H1 (cell line): Measurements from ENCODE around the gene AHRR. TPM values are rescaled to one million over a fixed set of nuclear protein-coding genes. Genes with fewer than 3 reads are reported as not detected.

ENCODE experiments used
- BCL11A ChIP-seq, 2 experiments: IDR thresholded peaks; one replicate each; pipeline ENCODE4 v1.6.1; 2011; ENCODE audit warnings: low read depth in 2 of 2, low read length in 2 of 2, mild to moderate bottlenecking in 2 of 2
- CHD7 ChIP-seq: fragments of 300-600 bp; sonication (generic); IDR thresholded peaks from 2 replicates; pipeline ENCODE4 v1.7.1; 2012; ENCODE audit warnings: low read length, moderate library complexity, mild to moderate bottlenecking, inconsistent platforms; ENCODE audit not compliant: insufficient replicate concordance
- FOSL1 ChIP-seq: IDR thresholded peaks from 2 replicates; pipeline ENCODE4 v1.6.1; 2011; ENCODE audit warnings: mild to moderate bottlenecking, low read depth, low read length, moderate library complexity; ENCODE audit not compliant: insufficient read depth
- GTF2F1 ChIP-seq: IDR thresholded peaks from 2 replicates; pipeline ENCODE4 v1.6.1; 2012; ENCODE audit warnings: low read depth, low read length, improper control_type of control experiment, borderline replicate concordance
- NRF1 ChIP-seq: IDR thresholded peaks from 2 replicates; pipeline ENCODE4 v1.6.1; 2011; ENCODE audit warnings: mild to moderate bottlenecking, low read depth, low read length, improper control_type of control experiment
- POLR2A ChIP-seq, 2 experiments: IDR thresholded peaks; 1 replicate in 1 of 2; 2 replicates in 1 of 2; pipeline ENCODE4 v1.6.1; 2011; ENCODE audit warnings: low read depth in 2 of 2, low read length in 2 of 2, mild to moderate bottlenecking in 2 of 2; ENCODE audit errors: control extremely low read depth in 1 of 2
- RAD21 ChIP-seq, 2 experiments: IDR thresholded peaks in 1 of 2; conservative IDR thresholded peaks in 1 of 2; 2 replicates each; pipeline ENCODE4 v1.6.1; 2011; ENCODE audit warnings: low read depth in 2 of 2, low read length in 2 of 2, improper control_type of control experiment in 1 of 2, inconsistent platforms in 1 of 2, mild to moderate bottlenecking in 1 of 2, moderate library complexity in 1 of 2
- SP2 ChIP-seq: IDR thresholded peaks from 2 replicates; pipeline ENCODE4 v1.6.1; 2012; ENCODE audit warnings: mild to moderate bottlenecking, low read length, inconsistent platforms
- TBP ChIP-seq: IDR thresholded peaks from 2 replicates; pipeline ENCODE4 v1.6.1; 2011; ENCODE audit warnings: low read depth, low read length, improper control_type of control experiment
- ZNF274 ChIP-seq: IDR thresholded peaks from 2 replicates; pipeline ENCODE4 v1.7.0; 2012; ENCODE audit warnings: low read length, borderline replicate concordance; ENCODE audit errors: extremely low read depth
- polyA plus RNA-seq, 7 experiments: library from polyadenylated mRNA; depleted of rRNA in 3 of 7; stranded (reverse) in 5 of 7; unstranded in 2 of 7; fragments of >200 nt in 5 of 7; fragments of 200-250 nt in 2 of 7; gene quantifications; 1 replicate in 5 of 7; 2 replicates in 1 of 7; 4 replicates in 1 of 7; pipeline versions ENCODE4 v1.2.1 to v1.2.3, GENCODE V29; 2011 to 2013; ENCODE audit warnings: missing spikeins in 2 of 7, mixed read lengths in 2 of 7
- total RNA-seq: library from RNA; stranded (reverse); fragmentation: NEBNext Ultra II Directional; extraction: Animal tissue kit (Norgen Biotek cat#: 25700); gene quantifications from 2 replicates; pipeline ENCODE4 v1.2.1, GENCODE V29; 2021

AHRR gene
- total and polyA plus RNA-seq, 2 of the 8 experiments (the other 6 are each of a cell fraction or from before 2014, with no cell fraction given), result 0.41 to 0.80 TPM

DNA sequence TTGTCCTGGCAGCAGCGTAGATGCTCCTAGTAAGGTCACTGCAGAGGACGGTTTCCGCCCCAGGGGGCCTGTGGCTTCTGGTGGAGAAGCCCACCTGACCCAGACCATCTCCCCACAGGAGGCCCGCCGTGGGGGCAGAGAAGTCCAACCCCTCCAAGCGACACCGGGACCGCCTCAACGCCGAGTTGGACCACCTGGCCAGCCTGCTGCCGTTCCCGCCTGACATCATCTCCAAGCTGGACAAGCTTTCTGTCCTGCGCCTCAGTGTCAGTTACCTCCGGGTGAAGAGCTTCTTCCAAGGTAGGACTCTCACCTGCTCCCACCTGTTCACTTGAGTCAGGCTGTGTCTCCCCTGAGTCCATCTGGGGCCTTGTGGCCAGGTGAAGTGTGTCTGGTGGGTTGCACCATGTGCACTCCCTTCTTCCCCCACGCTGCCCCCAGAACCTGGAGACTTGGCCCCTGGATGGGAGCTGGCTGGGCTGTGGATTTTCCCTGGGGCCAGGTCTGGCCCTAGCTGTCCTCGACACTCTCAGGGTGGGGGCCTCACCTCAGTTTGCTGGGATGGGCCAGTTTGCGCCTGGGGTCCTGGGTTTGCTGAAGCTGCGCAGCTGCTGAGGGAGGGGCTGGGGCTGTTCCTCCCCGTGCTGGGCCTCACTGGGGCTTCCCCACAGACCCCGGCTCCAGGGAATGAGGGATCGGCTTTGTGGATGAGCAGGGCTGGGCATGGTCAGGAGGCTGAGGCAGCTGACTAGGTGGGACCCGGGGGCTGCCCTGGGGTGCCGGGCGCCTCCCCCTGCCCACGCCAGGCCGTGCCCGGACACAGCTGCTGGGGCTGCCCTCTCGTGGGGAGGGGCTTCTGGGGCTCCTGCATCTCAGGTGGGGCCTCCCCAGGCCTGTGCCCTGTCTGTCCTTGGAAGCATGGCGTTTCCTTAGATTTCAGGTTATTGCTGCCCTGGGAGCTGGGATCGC lies 32.4 kb downstream of the AHRR start (continued):
- TF ChIP-seq CHD7, result no peak
- TF ChIP-seq ZNF274, result no peak
- no peak for TF ChIP-seq FOSL1
- no peak for TF ChIP-seq RAD21 (IDR thresholded peaks at IDR 0.05 in 1 of 2, conservative IDR thresholded peaks at IDR 0.05 in 1 of 2; ENCODE audit: low read depth in 2 of 2, low read length in 2 of 2)
- no peak for TF ChIP-seq NRF1
- TF ChIP-seq TBP, result no peak
- TF ChIP-seq GTF2F1, result no peak
- TF ChIP-seq BCL11A (IDR thresholded peaks at IDR 0.05; ENCODE audit: low read depth in 2 of 2, low read length in 2 of 2), result no peak
- no peak for TF ChIP-seq POLR2A (IDR thresholded peaks at IDR 0.05; ENCODE audit: control extremely low read depth in 1 of 2, low read depth in 2 of 2, low read length in 2 of 2)
- no peak for TF ChIP-seq SP2
